ENCODE data around the gene PHF20.
"Not testable (repeated sequence)": the region's sequence is repeated elsewhere in the genome, so short reads cannot be mapped to it uniquely, and the experiment has no call there.

Gene PHF20

GRCh38 chr20:35939264-35939663 lies 167.4 kb downstream of the PHF20 start:
- no peak for DNase-seq

- no peak for DNase-seq
Measured at GRCh38 chr20:35941620-35942019, 169.8 kb downstream of the PHF20 start.

GRCh38 chr20:35942243-35942642 lies 170.4 kb downstream of the PHF20 start:
- DNase-seq, result no peak

GRCh38 chr20:35947489-35947888 lies 175.7 kb downstream of the PHF20 start:
- peak; percentile 27 for DNase-seq

GRCh38 chr20:35947907-35948306 lies 176.1 kb downstream of the PHF20 start:
- no peak for DNase-seq

GRCh38 chr20:35950093-35950492 lies 178.3 kb downstream of the PHF20 start:
- DNase-seq, result no peak

GRCh38 chr20:35952080-35952479 lies 180.3 kb downstream of the PHF20 start:
- DNase-seq, result not testable (repeated sequence)

GRCh38 chr20:35952480-35953386 lies 180.9 kb downstream of the PHF20 start:
- DNase-seq, result peak; percentile 41

- DNase-seq, result peak; percentile 55
Measured at GRCh38 chr20:35953387-35954199, 181.8 kb downstream of the PHF20 start.

GRCh38 chr20:35954200-35954906 lies 182.5 kb downstream of the PHF20 start, which contains the start of gene SCAND1:
Gene SCAND1, minus strand, starts transcription at chr20:35954502. Its CDS starts 218 bp downstream, at chr20:35954284.
- peak; percentile 99 for DNase-seq

GRCh38 chr20:35954907-35955251 lies 183.1 kb downstream of the PHF20 start:
- DNase-seq, result peak; percentile 82

GRCh38 chr20:35956616-35957015 lies 184.8 kb downstream of the PHF20 start:
- no peak for DNase-seq

GRCh38 chr20:35959291-35959690 lies 187.5 kb downstream of the PHF20 start:
- DNase-seq, result not testable (repeated sequence)

- no peak for DNase-seq
Measured at GRCh38 chr20:35963878-35964277, 192.1 kb downstream of the PHF20 start.

- DNase-seq, result no peak
Measured at GRCh38 chr20:35967979-35968640, 196.3 kb downstream of the PHF20 start, which contains the start of gene CNBD2. Gene CNBD2, plus strand, starts transcription at chr20:35968590. Its CDS starts 173 bp downstream, at chr20:35968763.

GRCh38 chr20:35968930-35969329 lies 197.1 kb downstream of the PHF20 start:
- no peak for DNase-seq

GRCh38 chr20:35971981-35972380 lies 200.2 kb downstream of the PHF20 start:
- no peak for DNase-seq

- DNase-seq, result no peak
Measured at GRCh38 chr20:35972462-35972861, 200.6 kb downstream of the PHF20 start.

- DNase-seq, result no peak
Measured at GRCh38 chr20:35974256-35974655, 202.4 kb downstream of the PHF20 start.

GRCh38 chr20:35975576-35976373 lies 204.0 kb downstream of the PHF20 start:
- peak; percentile 73 for DNase-seq

GRCh38 chr20:35978041-35978513 lies 206.3 kb downstream of the PHF20 start:
- DNase-seq, result no peak
